Ovary (tissue), 9 donors: ENCODE data around the gene CHD9. TPM values are rescaled to one million over a fixed set of nuclear protein-coding genes. Genes with fewer than 3 reads are reported as not detected.

ENCODE experiments used
- DNase-seq, 5 donors: peaks; one replicate each; pipeline ENCODE4 v3.0.0-alpha.2; 2019 to 2020
- H3K27ac ChIP-seq, 2 donors: fragments of 200-600 bp; one replicate each; pipeline versions ENCODE4 v1.5.1 to v1.8.0; 2019 to 2022
- H3K27me3 ChIP-seq: fragments of 200-600 bp; one replicate; pipeline ENCODE4 v1.8.0; 2022
- H3K36me3 ChIP-seq: fragments of 200-600 bp; sonication (generic); one replicate; pipeline ENCODE4 v1.5.1; 2019
- H3K4me1 ChIP-seq: one replicate; pipeline ENCODE4 v1.8.1; 2013; ENCODE audit warnings: mild to moderate bottlenecking, moderate library complexity; ENCODE audit not compliant: insufficient read depth
- H3K4me3 ChIP-seq: fragments of 200-600 bp; sonication (generic); one replicate; pipeline ENCODE4 v1.5.1; 2017
- H3K9me3 ChIP-seq, 2 donors: fragments of 200-600 bp in 1 of 2; sonication (generic) in 1 of 2; one replicate each; pipeline versions ENCODE4 v1.5.1 to v1.8.1; 2013 to 2019; ENCODE audit warnings: mild to moderate bottlenecking in 1 of 2, moderate library complexity in 1 of 2
- CTCF ChIP-seq, 3 donors: fragments of 450-650 bp in 2 of 3; fragments of 200-600 bp in 1 of 3; IDR thresholded peaks; one replicate each; pipeline versions ENCODE4 v1.5.1 to v1.8.0; 2016 to 2022; ENCODE audit warnings: antibody characterized with exemption in 3 of 3, mild to moderate bottlenecking in 1 of 3
- EP300 ChIP-seq: sonication (generic); formaldehyde crosslinking; IDR thresholded peaks from one replicate; pipeline ENCODE4 v1.6.1; 2017; ENCODE audit warnings: antibody characterized with exemption
- POLR2A ChIP-seq: fragments of 450-650 bp; IDR thresholded peaks from one replicate; pipeline ENCODE4 v1.6.1; 2017; ENCODE audit warnings: antibody characterized with exemption, mild to moderate bottlenecking, moderate library complexity
- WGBS, 3 donors: extraction: QIAGEN DNeasy Blood & Tissue Kit in 1 of 3; methylation state at CpG; one replicate each; pipeline versions ENCODE4 v1.1.5 to v1.1.7; 2013 to 2017; 5-methylcytosine and 5-hydroxymethylcytosine counted together
- intact Hi-C, 4 donors: fragments of 100-400 bp; cut with DNase I; formaldehyde crosslinking; loops; one replicate each; pipeline versions ENCODE4 v1.11.0 to v1.15.1; 2022 to 2023
- polyA plus RNA-seq, 2 donors: library from polyadenylated mRNA; stranded (reverse); fragments of 200-250 nt in 1 of 2; fragments of 350-450 nt in 1 of 2; fragmentation: Illumina TruSeq in 1 of 2; extraction: RNeasy Lipid Tissue Mini Kit (QIAGEN cat#74804) in 1 of 2; gene quantifications; one replicate each; pipeline ENCODE4 v1.2.3, GENCODE V29; 2013 to 2014
- total RNA-seq, 7 donors: library from RNA; depleted of rRNA in 2 of 7; stranded (reverse); fragments of >200 nt in 2 of 7; fragmentation: NEBNext Ultra II Directional in 3 of 7; extraction: Animal tissue kit (Norgen Biotek cat#: 25700) in 3 of 7; gene quantifications; one replicate each; pipeline versions ENCODE4 v1.1.0 to v1.2.4, GENCODE V29; 2016 to 2023
- donor health status: DM: no; HTN: no; CAD: no; lungs with moderate emphysema.
- donor health status: DM: no; HTN: no; CAD: no.
- donor health status: Bipolar disorder and iron deficiency.
- donor health status: DM: yes; HTN: yes; CAD: no.
- donor health status: DM: no; HTN: no; CAD: no.
- donor health status: DM: yes; HTN: yes; CAD: no.

Gene CHD9
- total and polyA plus RNA-seq, 9 donors = 11.8 to 100 (median 84.1) TPM

GRCh38 chr16:53081686-53082407 is 27.1 kb downstream of the CHD9 start:
- Histone ChIP-seq H3K4me3 (no peak overlapping the region), H3K27me3 (no peaks in the 10 kb centered on the region), H3K27ac (peak overlapping the region in 1 of 2 donors; percentile 75), H3K36me3 (no peaks in the 10 kb centered on the region), H3K4me1 (peaks cover 22% of the 10 kb centered on the region), H3K9me3 (no peaks in the 10 kb centered on the region)
- WGBS, 3 donors = 97 to 100% (median 99%) methylated on average over 3 of the region's 3 CpGs
- TF ChIP-seq EP300 (no peak), POLR2A (no peak), CTCF (IDR thresholded peaks at IDR 0.05) (no peak)
- intact Hi-C loops = no loop called here
- no peak for DNase-seq

- intact Hi-C loops = no loop called here
- no peak overlapping the region for H3K27ac ChIP-seq
- no peaks in the 10 kb centered on the region for H3K9me3 ChIP-seq
- no peak for DNase-seq
- no peaks in the 10 kb centered on the region for H3K27me3 ChIP-seq
- H3K36me3 ChIP-seq = no peaks in the 10 kb centered on the region
- WGBS, 3 donors = 71 to 80% (median 73%) methylated on average over 4 of the region's 4 CpGs
- peaks cover 22% of the 10 kb centered on the region for H3K4me1 ChIP-seq
- TF ChIP-seq POLR2A = no peak
- TF ChIP-seq CTCF (IDR thresholded peaks at IDR 0.05) = no peak
- no peak for TF ChIP-seq EP300
- no peak overlapping the region for H3K4me3 ChIP-seq
Measured at GRCh38 chr16:53082509-53082908, 27.7 kb downstream of the CHD9 start.

GRCh38 chr16:53083119-53083518 is 28.3 kb downstream of the CHD9 start:
- WGBS, 3 donors = 54 to 71% (median 66%) methylated on average over 1 of the region's 1 CpG
- H3K9me3 ChIP-seq = no peaks in the 10 kb centered on the region
- H3K4me3 ChIP-seq = no peak overlapping the region
- no peak for DNase-seq
- TF ChIP-seq EP300 (no peak), POLR2A (no peak), CTCF (IDR thresholded peaks at IDR 0.05) (no peak)
- intact Hi-C loops = no loop called here
- H3K36me3 ChIP-seq = no peaks in the 10 kb centered on the region
- H3K27me3 ChIP-seq = no peaks in the 10 kb centered on the region
- H3K27ac ChIP-seq = no peak overlapping the region
- H3K4me1 ChIP-seq = peaks cover 22% of the 10 kb centered on the region

DNA sequence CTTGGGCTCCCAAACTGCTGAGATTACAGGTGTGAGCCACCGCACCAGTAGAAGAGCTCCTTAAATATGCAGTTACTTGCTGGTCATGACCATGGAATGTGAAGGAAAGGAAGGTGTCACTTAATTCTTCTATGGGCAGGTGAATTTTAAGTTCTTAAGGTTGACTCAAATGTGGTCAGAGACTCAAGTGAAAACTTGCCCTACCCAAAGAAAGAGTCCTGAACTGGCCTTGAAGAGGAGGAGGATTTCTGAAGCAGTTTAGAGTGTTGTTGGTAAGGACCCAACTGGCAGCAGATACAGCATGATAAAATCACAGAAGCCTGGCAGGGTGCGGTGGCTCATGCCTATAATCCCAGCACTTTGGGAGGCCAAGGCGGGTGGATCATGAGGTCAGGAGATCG is 29.4 kb downstream of the CHD9 start:
- Histone ChIP-seq H3K36me3 (no peaks in the 10 kb centered on the region), H3K27me3 (no peaks in the 10 kb centered on the region), H3K4me3 (no peak overlapping the region), H3K27ac (peak overlapping the region in 1 of 2 donors; percentile 17), H3K9me3 (no peaks in the 10 kb centered on the region), H3K4me1 (peaks cover 22% of the 10 kb centered on the region)
- DNase-seq = no peak
- 90 to 93% (median 90%) methylated on average over 4 of the region's 4 CpGs for WGBS, 3 donors
- intact Hi-C loops = no loop called here
- TF ChIP-seq CTCF (IDR thresholded peaks at IDR 0.05) = no peak
- TF ChIP-seq EP300 = no peak
- no peak for TF ChIP-seq POLR2A
